Activated CD8-positive, alpha-beta T cell treated with anti-CD3 and anti-CD28 coated beads for 36 hours (primary cell): ENCODE data around the gene ZFP36L1. TPM values are rescaled to one million over a fixed set of nuclear protein-coding genes. Genes with fewer than 3 reads are reported as not detected.
A peak's percentile ranks its signal among the peaks of the same experiment; 100 is the strongest.

Source experiments
- ATAC-seq: fragments of 200-7000 bp; cut with Tn5 transposase; one replicate; pipeline ENCODE4 v1.10.0; 2021; ENCODE audit warnings: mild to moderate bottlenecking, moderate library complexity
- CTCF ChIA-PET: fragments of 350-600 bp; sonication (Branson Sonifier 250); formaldehyde crosslinking; loops from one replicate; lab custom pipeline; 2021; ENCODE audit warnings: antibody characterized with exemption; lab: Charles Lee
- POLR2A ChIA-PET: fragments of 350-600 bp; sonication (Branson Sonifier 250); formaldehyde crosslinking; loops from one replicate; lab custom pipeline; 2021; ENCODE audit warnings: antibody characterized with exemption; lab: Charles Lee
- DNase-seq: peaks from one replicate; pipeline ENCODE4 v3.0.0-alpha.2; 2020
- H3K27ac Mint-ChIP-seq: one replicate; pipeline ENCODE4 v1.8.0; 2021; ENCODE audit warnings: mild to moderate bottlenecking, mixed read lengths
- H3K27me3 Mint-ChIP-seq: one replicate; pipeline ENCODE4 v1.8.0; 2021; ENCODE audit warnings: mixed read lengths
- H3K36me3 Mint-ChIP-seq: one replicate; pipeline ENCODE4 v1.8.0; 2021; ENCODE audit warnings: low read depth, mixed read lengths
- H3K4me1 Mint-ChIP-seq: one replicate; pipeline ENCODE4 v1.8.0; 2021; ENCODE audit warnings: low read depth, mixed read lengths
- H3K4me3 Mint-ChIP-seq: one replicate; pipeline ENCODE4 v1.8.0; 2021; ENCODE audit warnings: mild to moderate bottlenecking, moderate library complexity, mixed read lengths
- H3K9me3 Mint-ChIP-seq: one replicate; pipeline ENCODE4 v1.8.0; 2021; ENCODE audit warnings: mixed read lengths
- CTCF ChIP-seq: fragments of 200-600 bp; IDR thresholded peaks from one replicate; pipeline ENCODE4 v1.8.0; 2022; ENCODE audit warnings: antibody characterized with exemption, mild to moderate bottlenecking
- intact Hi-C: fragments of 100-400 bp; cut with micrococcal nuclease; formaldehyde crosslinking; loops from one replicate; pipeline ENCODE4 v1.10.0; 2022
- total RNA-seq, 2 experiments: library from RNA; stranded (reverse); gene quantifications; one replicate each; pipeline ENCODE4 v1.2.3, GENCODE V29; 2021

The ZFP36L1 gene
- total RNA-seq, 2 experiments from 2014 or later, result 57.4 to 60.6 TPM

DNA sequence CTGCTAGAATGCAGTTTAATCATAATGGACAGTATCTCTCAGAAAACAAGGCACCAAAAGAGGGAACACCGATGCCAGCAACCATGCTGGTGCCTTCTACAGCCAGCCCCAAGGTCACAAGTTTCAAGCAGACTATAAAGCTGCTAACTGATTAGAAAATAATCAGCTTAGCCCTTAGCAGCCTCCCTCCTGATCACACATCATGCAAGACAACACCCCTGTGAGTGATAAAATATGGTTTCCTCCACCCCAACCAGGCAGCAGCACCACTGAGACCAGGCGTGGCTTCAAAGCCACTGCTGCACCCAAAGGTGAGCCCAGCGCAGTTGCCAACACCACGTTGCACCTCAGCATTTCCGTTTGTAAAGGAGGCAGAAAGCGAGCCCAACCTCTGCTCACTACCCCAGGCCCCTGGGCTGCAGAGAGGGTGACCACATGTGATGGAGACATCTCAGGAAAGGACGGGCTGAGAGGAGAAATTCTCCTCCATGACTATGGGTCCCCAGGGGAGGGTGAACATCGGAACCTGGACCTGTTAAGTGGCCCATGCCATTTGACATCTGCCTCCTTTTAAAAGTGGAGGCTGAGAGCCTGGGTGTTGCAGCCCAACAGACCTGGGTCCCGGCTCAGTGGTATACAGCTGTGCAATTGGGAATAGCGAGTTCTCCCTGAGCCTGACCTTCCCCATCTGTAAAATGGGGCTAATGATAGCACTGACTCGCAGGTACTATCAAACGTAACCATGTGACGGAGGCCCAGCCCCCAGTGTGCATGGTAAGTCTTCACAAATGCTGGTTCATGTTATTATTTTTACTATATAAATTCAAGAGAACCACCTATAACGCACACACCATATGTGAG lies 11.5 kb downstream of the ZFP36L1 start:
- CTCF ChIA-PET, result interaction anchor here (1.3 to 16.7 kb wide), 8 partner anchors 9 to 498 kb away, joined by 4 to 268 read pairs (median 10); partner anchors contain the start of gene ZFP36L1
- Mint-ChIP-seq H3K36me3 (peaks cover 3% of the 10 kb centered on the region), H3K4me3 (peak overlapping the region; percentile 39), H3K27ac (peak overlapping the region; percentile 90), H3K4me1 (peaks cover 69% of the 10 kb centered on the region), H3K9me3 (peaks cover 2% of the 10 kb centered on the region), H3K27me3 (no peaks in the 10 kb centered on the region)
- peak; percentile 53 for ATAC-seq
- POLR2A ChIA-PET, result interaction anchor here (0.7 to 9.0 kb wide), 18 partner anchors 9 to 498 kb away, joined by 3 to 161 read pairs (median 4); partner anchors contain the start of gene ZFP36L1
- intact Hi-C loops, result loop anchor here (2.0 to 10.0 kb wide), 3 partner anchors 36 to 497 kb away; no protein-coding TSS in a partner anchor
- TF ChIP-seq CTCF, result no peak
- DNase-seq, result peak; percentile 81

DNA sequence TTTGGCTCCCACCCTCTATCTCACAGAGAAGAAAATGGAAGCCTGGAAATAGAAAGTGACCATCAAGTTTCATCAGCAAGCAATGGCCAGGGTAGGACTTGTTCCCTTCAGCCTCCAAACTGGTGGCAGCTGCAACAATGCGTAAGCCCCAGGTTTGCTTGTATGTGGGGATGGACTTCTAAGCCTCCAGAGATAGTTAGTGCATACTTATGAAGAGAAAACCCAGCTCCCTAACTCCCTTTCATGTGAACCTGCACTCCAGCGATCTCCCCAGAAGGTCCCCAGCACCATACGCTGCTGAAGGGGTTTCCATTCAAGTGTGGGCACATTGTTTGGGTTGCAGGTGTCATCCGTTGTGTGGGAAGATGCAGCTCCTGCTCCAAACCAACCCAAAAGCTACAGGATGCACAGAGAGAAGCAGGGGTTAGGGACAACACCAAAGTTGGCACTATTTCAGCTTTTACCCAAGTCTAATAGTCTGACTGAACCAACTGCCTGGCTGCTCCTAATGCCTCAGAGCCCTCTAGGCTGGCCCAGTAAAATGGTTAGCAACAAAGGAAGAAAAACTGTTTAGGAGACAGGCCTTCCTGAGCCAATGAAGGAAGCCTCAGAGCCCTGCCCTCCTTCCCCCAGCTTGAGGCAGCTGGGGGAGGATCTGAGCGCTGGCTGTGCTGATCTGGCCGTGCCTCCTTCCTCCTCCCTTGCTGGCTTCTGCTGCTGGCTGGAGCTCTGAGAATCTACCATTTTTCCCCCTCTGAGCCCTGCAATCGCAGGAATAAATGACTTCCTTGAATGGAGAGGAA lies 12.3 kb downstream of the ZFP36L1 start:
- peaks cover 67% of the 10 kb centered on the region for H3K4me1 Mint-ChIP-seq
- ChIA-PET POLR2A (interaction anchor here (0.8 to 9.0 kb wide), 10 partner anchors 9 to 116 kb away, joined by 3 to 161 read pairs (median 4); partner anchors contain the start of gene ZFP36L1), CTCF (interaction anchor here (1.0 to 16.7 kb wide), 10 partner anchors 8 to 533 kb away, joined by 3 to 268 read pairs (median 7); partner anchors contain the start of gene ZFP36L1)
- DNase-seq (peak; percentile 55), ATAC-seq (peak; percentile 24)
- H3K27me3 Mint-ChIP-seq, result no peaks in the 10 kb centered on the region
- peak overlapping the region; percentile 90 for H3K27ac Mint-ChIP-seq
- peak overlapping the region; percentile 52 for H3K4me3 Mint-ChIP-seq
- intact Hi-C loops, result loop anchor here (2.0 to 10.0 kb wide), 3 partner anchors 37 to 496 kb away; no protein-coding TSS in a partner anchor
- no peak for TF ChIP-seq CTCF
- H3K36me3 Mint-ChIP-seq, result peaks cover 2% of the 10 kb centered on the region
- H3K9me3 Mint-ChIP-seq, result peaks cover 3% of the 10 kb centered on the region

DNA sequence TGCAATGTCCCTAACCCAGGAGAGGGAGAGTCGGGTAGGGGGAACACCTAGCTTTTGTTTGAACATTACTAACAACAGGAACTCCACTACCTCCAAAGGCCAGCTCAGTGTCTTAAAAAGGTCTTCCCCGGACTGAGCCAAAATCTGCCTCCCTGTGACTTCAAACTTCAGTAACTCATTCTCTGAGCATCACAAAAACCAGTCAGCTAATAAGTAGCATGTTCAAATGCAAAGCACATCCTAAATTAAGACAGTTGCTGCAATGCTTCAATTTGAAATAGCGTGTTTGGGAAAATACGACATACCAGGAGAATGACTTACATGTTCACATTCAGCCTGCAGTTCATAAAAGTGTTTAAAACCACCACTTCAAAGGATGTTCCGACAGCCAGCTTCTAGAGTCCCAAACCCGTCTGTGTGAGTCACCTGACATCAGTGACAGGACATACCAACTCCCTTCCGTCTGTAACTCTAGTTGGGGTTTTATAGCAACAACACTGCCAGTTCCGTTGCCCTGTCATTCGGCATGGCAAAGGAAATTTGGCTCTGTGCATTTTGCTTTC lies 13.0 kb downstream of the ZFP36L1 start:
- DNase-seq, result peak; percentile 76
- intact Hi-C loops, result loop anchor here (2.0 to 10.0 kb wide), 3 partner anchors 37 to 495 kb away; no protein-coding TSS in a partner anchor
- peak overlapping the region; percentile 90 for H3K27ac Mint-ChIP-seq
- peaks cover 4% of the 10 kb centered on the region for H3K9me3 Mint-ChIP-seq
- H3K27me3 Mint-ChIP-seq, result no peaks in the 10 kb centered on the region
- H3K4me1 Mint-ChIP-seq, result peaks cover 64% of the 10 kb centered on the region
- TF ChIP-seq CTCF, result no peak
- ATAC-seq, result peak; percentile 55
- peak overlapping the region; percentile 52 for H3K4me3 Mint-ChIP-seq
- POLR2A ChIA-PET, result interaction anchor here (0.7 to 9.0 kb wide), 12 partner anchors 8 to 116 kb away, joined by 3 to 161 read pairs (median 3); partner anchors contain the start of gene ZFP36L1
- peaks cover 2% of the 10 kb centered on the region for H3K36me3 Mint-ChIP-seq
- CTCF ChIA-PET, result interaction anchor here (1.0 to 16.7 kb wide), 10 partner anchors 8 to 532 kb away, joined by 3 to 268 read pairs (median 6); partner anchors contain the start of gene ZFP36L1

DNA sequence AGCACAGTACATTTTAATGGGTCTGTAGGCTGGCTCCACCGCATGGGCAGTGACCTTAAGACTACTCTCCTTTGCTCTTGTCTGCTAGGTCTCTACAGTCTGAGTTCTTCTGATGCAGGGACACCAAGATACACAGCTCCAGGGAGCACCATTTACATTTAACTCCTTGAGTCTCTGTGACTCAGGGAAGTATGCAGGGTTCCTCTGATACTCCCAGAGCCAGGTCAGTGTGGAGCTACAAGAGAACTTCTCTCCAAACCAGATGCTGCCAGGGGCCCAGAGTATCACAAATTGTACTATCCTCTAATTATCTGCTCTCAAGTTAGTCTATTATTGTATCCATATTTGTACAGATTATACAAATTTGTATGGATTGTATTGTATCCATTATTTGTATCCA lies 15.2 kb downstream of the ZFP36L1 start:
- Mint-ChIP-seq H3K27me3 (no peaks in the 10 kb centered on the region), H3K36me3 (peaks cover 2% of the 10 kb centered on the region), H3K9me3 (peaks cover 7% of the 10 kb centered on the region), H3K27ac (no peak overlapping the region), H3K4me1 (peaks cover 65% of the 10 kb centered on the region), H3K4me3 (no peak overlapping the region)
- ATAC-seq (no peak), DNase-seq (no peak)
- POLR2A ChIA-PET, result interaction anchor here (9.0 kb wide), 1 partner anchor 16 kb away, joined by 161 read pairs; the partner anchor contains the start of gene ZFP36L1
- intact Hi-C loops, result no loop called here
- CTCF ChIA-PET, result interaction anchor here (0.9 to 16.7 kb wide), 5 partner anchors 13 to 940 kb away, joined by 3 to 268 read pairs (median 5); partner anchors contain the start of gene ZFP36L1
- no peak for TF ChIP-seq CTCF
